NK-92 (cell line): Measurements from ENCODE around the gene DENND5A.

ENCODE experiments used
- DNase-seq: peaks from one replicate; lab custom pipeline; 2025; ENCODE audit not compliant: unreplicated experiment; lab: John Stamatoyannopoulos, UW

Gene DENND5A

DNA sequence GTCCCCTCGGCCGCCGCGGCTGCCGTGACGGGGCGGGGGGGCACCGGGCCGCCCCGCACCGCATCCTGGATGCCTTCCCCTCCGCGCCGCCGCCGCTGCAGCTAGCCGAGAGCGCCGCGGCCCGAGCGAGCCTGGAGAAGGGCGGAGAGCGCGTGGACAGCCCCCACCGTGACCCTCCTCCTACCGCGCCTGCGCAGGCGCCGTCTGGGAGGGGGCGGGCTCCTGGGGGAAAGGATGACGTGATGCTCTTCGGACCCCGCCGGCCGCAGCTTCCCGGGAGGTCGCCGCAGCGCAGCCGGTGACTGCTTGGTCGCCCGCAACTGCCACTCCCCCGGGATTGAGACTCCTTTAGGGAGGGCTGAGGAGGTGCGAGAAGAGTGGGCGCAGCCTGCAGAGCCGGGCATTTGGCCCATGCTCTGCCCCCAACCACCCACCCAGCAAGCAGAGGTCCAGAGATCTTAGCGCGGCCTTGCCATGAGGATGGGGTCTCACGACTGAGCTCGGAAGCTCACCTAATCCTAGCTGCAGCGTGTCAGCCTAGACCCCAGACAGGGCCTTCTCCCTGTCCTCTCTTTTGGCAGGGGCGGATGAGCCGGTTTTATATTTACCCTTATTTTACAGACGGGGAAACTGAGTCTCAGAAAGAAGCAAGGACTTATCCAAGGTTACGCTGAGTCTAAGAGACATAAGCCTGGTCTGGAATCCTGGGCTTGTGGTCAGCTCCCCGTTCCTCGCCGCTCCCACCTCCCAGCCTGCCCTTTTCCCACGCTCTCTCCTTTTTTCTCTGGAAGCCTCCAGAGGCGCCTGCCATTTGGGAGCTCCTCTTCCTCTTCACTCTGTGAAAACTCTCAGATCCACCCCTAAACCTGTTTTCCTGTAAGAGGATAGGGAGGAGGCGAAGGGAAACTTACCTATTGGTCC lies at the start of gene DENND5A:
TSS of gene DENND5A (minus strand) at position 140 of the 921 bp plus-strand sequence. CDS start 281 bp downstream, outside the sequence.
- DNase-seq, result no peak

DNA sequence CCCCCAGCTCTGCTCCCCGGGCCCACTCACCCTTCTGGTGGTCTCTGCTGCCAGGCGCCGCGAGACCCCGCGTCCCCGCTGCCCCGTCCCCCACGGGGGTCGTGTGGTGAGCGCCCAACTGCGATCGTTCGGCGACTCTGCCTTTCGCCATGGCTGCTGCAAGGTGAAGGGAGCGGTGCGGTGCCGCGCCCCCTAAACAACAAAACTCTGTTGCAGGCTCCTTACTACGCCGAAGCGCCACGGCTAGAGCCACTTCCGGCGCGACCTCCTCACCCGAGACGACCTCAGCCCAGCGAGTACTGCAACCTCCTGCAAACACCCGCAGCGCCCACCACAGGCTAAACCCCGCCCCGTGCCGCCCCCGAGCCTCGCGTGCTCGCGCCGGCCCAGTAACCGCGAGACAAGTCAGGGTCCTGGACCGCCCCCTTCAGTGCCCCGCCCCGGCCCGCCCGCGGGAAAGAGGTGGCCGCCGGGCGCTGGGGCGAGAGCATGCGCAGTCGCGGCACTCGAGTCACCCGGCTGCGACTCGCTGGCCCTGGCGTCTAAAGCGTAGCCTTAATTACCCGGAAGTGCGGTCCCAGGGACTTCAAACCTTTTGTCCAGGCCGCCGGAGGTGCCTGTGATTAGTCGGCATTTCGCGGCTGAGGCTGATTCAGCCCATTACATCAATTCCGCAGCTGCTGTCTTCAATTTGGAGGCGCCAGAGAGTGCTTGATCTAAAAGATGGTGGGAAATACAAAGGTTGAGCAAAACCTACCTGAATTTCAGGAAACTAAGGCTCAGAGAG lies 49.3 kb upstream of the DENND5A start, which contains the start of gene TMEM41B:
TSS of gene TMEM41B (minus strand) at position 303 of the 787 bp plus-strand sequence. CDS start at position 151, 152 bp downstream.
- DNase-seq, result peak; percentile 95

DNA sequence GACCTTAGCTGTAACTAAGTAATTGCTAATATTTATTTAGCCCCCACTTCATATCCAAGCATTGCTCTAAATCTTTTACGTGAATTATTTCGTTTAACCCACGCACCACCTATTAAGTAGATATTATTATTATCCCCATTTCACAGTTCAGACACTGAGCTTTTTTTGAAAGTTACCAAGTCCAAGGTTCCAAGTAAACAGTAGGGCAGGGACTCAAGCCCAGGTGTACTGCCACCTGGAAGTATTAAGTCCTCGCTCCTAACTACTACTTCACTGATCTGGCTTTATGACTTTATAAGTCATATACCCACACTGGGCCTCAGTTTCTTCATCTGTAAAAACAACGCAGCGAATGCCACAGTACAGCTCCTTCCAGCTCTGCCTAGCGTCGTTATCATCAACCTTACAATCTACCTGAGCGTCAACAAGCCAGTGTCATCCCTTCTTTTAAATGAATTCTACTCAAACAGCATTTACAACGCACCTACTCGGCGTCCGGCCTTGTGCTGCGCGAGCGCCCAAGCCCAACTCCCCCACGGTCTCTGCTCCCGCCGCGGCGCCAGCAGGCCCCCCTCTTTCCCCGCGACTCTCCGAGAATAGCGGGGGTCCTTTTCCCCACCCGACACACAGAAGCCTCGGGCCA lies 48.6 kb upstream of the DENND5A start:
- DNase-seq, result no peak

DNA sequence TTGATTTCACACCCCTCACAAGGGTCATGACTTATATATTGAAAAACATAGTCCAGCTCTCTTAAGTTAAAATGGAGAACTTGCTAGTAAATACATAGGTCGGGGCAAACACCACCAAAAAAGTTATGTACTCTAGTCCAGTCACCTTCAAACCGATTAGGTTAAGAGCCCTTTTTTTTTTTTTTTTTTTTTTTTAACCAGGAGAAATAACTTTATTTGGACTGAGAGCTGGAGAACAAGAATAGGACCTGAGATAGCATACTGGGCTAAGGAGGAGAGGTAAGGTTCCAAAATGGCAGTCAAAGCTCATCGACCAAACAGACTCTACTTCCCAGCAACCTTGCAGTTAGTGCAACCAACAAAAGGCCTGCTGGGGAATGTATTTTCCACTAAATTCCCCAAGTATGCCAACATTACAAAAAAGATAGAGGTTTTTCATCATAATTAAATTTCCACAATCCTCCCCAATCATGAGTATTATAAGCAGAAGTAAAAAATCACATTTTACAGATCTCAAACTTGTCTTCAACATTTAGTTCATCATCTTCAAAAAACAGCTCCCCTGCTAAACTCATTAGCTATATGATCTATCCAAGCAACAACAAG lies 45.4 kb upstream of the DENND5A start:
- DNase-seq, result no peak

DNA sequence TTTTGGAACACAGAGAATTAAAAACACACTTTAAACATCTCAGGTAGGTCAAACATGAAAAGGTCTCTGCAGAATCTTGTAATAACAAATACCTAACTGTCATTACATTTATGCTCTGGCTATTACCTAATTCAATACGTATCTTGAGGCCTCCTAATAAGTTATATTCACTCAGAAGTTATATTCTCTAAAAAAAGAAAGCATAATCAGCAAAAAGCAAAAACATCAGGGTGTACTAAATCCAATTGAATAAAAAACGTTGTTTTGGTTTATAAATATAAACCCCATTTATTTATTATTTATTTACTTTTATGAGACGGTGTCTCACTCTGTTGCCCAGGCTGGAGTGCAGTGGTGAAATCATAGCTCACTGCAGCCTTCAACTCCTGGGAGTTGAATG lies 39.0 kb upstream of the DENND5A start:
- DNase-seq, result no peak

DNA sequence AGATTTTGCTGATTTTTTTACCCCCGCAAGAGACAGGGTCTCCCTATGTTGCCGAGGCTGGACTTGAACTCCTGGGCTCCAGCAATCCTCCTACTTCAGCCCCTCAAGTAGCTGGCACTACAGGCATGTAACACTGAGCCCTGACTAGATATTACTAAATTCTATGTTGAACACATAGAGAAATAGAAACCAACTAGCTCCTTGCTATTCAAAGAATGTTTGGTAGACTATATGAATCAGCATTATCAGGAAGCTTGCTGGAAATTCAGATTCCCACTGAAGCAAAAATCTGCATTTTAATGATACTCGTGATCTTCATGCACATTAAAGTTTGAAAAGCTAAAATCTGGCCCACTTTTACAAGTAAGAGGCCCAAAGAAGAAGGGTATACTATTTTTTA lies 37.3 kb upstream of the DENND5A start:
- DNase-seq, result no peak

DNA sequence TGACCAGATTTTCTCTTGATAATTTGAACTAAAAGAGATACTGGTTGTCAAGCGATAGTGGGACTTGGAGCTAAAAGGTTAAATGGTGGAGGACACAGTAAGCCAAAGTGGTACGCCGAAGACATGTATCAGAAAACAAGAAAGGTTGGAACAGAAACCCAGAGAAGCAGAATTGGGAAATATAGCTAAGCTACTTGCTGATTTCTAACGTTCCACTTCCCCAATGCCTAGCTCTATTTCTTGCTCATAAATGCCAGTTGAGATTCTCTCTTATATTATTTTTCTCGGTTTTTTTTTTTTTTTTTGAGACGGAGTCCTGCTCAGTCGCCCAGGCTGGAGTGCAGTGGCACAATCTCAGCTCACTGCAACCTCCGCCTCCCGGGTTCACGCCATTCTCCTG lies 36.6 kb upstream of the DENND5A start:
- DNase-seq, result no peak

DNA sequence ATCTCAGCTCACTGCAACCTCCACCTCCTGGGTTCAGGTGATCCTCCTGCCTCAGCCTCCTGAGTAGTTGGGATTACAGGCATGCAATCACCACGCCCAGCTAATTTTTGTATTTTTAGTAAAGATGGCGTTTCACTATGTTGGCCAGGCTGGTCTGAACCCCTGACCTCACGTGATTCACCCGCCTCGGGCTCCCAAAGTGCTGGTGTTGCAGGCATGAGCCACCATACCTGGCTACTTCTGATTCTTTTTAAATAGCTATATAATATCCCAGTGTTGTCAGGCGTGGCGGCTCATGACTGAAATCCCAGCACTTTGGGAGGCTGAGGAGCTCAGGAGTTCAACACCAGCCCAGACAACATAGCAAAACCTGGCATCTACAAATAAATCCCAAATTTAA lies 28.5 kb upstream of the DENND5A start:
- DNase-seq, result no peak

DNA sequence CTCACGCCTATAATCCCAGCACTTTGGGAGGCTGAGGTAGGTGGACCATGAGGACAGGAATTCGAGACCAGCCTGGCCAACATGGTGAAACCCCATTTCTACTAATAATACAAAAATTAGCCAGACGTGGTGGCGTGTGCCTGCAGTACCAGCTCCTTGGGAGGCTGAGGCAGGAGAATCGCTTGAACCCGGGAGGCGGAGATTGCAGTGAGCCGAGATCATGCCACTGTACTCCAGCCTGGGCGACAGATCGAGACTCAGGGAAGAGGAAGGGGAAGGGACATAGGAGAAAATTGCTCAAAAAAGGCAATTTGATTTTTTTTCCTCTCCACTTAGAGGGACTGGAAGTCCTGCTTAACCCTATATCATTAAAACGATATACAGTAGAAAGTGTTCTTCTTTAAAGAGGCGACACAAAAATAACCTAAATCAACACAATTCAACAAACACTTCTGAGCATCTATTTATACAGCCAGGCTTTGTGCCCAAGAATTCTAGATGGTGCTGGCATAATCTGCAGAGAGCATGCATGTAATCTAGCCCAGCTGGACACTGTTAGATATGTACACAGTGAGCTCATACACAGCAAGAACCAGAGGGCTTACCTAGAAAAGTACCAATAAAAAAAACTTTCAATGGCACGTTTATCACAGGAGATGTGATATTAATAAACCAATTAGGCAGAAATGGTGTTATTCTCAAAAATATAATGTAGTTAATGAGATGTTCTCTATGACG lies 20.9 kb upstream of the DENND5A start:
- DNase-seq, result no peak

DNA sequence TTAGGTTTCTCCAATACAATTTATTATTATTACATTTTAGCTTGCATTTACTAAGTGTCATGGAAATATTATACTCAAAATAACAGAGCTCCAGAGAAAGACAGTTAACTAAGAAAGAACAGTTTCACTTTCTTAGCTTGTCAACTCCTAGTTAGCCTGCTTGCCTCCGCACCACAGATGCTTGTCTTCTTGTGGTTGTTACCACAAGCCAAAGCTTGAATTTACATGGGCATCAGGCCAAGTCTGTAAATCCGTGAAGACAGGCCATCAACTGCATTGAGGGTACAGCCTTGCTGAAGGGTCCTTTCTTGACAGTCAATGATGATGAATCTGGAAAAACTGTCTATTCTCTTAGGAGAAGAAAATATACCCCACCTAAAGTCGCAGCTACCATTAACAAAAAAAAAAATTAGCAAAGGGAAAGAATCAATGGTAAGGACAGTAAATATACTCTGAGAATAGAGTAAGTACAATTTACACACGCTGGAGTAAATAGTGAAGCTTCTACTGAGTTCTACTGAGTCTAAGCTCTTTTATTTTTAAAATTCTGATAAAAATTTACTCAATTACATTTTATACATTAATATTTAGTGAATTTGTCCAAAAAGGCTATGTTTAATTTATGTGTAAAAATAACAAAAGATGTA lies 15.6 kb upstream of the DENND5A start:
- DNase-seq, result no peak

DNA sequence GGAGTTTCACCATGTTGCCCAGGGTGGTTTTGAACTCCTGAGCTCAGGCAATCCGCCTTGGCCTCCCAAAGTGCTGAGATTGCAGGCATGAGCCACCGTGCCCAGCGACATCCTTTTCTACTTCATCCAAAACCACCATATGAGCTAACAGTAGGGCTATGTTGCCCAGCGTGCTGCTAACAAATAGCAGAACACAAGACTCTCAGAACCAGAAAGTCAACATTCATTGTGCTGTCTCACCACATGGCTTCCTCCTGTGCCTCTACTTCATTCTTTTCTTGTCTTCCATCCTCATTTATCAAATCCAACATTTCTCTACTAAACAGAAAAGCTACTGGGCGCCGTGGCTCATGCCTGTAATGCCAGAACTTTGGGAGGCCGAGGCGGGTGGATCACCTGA lies 12.0 kb upstream of the DENND5A start:
- DNase-seq, result no peak

DNA sequence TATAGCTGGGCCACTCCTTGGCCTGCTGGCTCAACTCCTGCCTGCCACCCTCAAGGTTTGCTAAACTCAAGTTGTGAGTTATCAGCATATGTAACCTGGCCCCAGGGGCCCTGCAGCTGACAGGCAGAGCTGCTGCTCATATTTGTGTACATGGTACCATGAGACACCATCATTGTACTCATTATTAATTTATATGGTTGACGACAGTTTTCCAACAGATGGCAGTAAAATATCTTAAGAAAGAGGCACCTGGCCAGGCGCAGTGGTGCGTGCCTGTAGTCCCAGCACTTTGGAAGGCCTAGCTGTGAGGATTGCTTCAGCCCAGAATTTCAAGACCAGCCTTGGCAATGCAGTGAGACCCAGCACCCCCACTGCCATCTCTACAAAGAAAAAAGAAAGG lies 11.4 kb upstream of the DENND5A start:
- no peak for DNase-seq

DNA sequence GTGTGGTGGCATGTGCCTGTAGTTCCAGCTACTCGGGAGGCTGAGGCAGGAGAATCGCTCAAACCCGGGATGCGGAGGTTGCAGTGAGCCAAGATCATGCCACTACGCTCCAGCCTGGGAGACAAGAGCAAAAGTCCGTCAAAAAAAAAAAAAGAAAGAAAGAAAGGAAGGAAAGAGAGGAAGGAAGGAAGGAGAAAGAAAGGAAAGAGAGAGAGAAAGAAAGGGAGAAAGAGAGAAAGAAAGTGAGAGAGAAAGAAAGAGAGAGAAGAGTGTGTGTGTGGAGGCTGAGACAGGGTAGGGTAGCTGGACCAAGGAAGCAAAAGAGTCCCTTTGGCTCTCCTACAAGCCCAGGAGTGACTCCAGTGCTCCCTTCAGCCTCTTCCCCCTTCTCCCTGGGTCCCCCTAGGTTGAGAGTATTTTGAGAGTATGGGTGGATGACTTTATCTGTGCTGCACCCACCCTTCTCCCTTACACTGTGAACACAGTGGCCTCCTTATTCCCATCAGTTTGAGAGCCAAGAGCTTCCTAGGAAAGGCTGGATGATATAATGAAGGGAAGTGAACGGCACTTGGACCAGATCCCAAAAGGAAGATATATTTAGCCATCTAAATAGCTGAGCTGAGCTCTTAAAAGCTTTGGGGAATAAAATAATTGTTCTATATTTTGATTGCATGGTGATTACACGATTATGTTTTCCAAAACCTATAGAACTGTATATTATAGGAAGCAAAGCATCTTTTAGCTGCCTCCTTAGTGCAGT lies 9.5 kb upstream of the DENND5A start:
- DNase-seq, result no peak

DNA sequence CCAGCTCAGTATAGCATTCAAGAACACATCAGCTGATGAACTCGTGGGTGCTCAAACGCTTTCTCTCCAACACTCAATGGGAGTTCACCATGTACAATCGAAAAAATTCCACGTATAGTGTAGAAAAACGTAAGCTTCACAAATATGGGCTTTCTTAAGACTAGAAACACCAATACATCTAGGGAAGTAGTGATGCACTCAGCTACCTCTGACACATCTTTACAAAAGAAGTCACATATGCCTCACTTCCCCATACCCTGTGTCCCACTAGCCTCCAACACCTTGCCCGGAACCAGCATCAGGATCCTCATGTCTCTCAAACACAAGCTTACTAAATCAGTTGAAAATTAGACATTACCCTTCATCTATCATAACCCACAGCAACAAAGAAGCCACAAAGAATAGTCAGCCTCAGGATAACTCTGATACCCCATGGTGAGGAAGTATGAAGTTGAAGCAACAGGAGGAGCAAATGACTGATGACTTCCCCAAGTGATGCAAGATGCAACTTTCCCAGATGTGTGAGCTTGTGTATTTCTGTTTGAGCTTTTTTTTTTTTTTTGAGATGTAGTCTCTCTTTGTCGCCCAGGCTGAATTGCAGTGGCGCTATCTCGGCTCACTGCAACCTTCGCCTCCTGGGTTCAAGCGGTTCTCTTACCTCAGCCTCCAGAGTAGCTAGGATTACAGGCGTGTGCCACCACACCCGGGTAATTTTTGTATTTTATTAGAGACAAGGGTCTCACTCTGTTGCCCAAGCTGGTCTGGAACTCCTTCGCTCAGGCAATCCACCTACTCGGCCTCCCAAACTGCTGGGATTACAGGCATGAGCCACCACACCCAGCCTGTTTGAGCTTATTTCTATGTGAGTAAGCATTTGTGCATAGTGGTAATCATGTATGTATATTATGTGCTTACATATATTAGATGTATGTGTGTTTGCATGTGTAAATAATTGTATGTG lies 8.5 kb upstream of the DENND5A start:
- DNase-seq, result no peak

DNA sequence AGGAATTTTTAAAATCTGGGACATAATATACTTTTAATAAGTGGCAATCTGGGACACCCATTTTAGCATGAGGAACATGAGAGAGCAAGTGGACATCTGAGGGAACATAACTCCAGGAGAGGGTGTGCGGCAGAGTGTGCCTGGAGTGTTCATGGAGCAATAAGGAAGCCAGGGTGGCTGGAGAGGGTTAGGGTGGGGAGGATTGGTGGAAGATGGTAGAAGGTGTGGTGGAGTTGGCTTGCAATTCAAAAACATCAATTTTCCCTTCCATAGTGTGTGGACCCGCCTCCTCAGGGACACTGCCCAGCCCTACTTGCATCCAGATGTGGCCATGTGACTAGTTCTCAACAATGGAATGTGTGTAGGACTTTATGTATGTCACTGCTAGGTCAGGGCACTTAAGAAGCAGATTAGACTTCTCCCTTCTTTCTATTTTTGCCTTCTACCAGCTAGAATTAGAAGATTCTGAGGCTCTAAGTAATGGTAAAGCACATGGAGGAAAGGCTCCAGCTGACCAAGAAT lies 4.4 kb upstream of the DENND5A start:
- no peak for DNase-seq

DNA sequence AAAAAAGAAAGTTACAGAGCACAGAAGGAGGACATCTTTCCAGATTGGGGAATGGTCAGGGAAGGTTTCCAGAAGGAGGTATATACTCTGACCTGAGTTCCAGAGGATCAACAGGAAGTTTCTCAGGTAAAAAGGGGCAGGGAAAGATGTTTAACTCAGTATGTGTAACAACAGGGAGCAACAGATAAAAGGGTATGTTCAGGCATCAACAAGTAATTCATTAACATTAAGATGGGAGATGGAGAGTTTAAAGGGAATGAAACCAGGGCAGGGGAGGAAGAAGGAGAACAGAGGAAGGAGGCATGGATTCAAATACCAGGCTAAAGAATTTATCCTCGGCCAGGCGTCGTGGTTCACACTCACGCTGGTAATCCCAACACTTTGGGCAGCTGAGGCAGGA lies 2.5 kb upstream of the DENND5A start:
- no peak for DNase-seq

DNA sequence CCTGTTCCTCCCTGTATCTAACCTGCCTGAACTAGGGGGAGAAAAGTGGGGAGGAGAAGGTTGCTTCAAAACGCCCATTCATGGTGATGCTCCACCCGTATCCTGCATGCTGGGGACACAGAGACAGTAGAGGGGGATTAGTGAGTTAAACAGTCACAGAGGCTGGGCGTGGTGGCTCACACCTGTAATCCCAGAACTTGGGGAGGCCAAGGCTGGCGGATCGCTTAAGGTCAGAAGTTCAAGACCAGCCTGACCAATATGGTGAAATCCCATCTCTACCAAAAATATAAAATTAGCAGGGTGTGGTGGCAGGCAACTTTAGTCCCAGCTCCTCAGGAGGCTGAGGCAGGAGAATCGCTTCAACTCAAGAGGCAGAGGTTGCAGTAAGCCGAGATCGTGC lies 1.8 kb upstream of the DENND5A start:
- DNase-seq, result no peak
